GM19351 (cell line): ENCODE results near the gene DNAJC3.

Source experiments
- ATAC-seq: cut with Tn5 transposase; IDR thresholded peaks from one replicate; pipeline ENCODE4 v1.9.1; 2021; ENCODE audit warnings: mild to moderate bottlenecking, moderate library complexity; ENCODE audit not compliant: unreplicated experiment

The DNAJC3 gene

DNA sequence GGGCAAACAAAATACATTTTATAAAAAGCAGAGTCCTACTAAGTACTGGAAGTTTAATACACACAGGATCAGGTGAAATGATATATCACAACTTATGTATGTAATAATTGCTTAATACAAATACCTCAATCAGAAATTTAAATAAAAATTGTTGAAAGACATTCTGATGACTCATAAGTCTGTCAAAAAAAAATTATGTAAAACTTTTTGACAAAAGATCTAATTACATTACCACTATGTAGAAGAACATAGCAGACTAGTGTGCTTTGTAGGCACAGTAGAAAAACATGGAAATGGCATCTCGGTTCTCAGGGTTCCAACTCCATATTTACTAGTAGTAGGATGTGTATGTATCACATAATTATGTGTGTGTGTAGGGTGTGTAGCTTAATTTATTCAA is 156.2 kb downstream of the DNAJC3 start:
- ATAC-seq = no peak

DNA sequence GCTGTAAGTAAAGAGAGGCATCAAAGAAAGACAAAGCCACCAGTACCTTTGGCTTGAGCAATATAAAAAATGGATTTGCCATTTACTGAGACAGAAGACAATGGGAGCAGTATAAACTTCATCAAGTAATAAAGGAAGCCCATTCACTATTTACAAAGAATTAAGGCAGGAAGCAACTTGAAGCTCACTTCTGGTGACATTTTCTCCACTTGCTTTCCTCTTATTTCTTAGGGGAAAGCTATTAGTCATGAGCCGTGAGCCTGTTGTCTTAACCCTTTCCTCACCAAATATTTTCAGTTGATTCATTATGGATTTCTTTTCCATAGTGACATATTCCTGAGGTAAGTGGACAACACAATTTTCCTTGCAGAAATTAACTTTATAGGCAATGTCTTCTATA is 156.8 kb downstream of the DNAJC3 start:
- no peak for ATAC-seq

DNA sequence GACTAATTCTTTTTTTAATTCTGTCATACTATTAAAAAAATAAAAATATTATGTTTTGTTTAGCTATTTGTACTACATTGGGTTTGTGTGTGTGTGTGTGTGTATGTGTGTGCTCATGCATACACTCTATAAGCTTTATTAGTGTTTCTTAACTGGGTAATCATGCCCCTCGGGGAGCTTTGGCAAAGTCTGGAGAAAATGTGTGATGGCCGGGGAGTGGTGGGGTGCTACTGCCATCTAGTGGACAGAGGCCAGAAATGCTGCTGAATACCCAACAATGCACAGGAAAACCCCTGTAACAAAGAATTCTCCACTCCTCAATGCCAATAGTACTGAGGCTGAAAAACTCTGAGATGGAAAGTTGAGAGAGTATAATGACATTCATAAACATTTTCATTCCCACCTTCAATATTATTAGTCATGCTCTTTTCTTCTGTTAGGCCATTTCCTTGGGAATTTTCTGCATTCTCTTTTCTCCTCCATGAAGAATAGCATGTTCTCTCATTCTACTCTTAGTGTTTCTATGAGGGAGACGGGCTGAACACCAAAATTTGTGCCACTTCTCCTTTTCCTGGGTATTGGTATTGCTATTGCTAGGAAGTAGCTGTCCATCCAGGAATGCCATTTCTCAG is 157.3 kb downstream of the DNAJC3 start:
- peak; percentile 95 for ATAC-seq

DNA sequence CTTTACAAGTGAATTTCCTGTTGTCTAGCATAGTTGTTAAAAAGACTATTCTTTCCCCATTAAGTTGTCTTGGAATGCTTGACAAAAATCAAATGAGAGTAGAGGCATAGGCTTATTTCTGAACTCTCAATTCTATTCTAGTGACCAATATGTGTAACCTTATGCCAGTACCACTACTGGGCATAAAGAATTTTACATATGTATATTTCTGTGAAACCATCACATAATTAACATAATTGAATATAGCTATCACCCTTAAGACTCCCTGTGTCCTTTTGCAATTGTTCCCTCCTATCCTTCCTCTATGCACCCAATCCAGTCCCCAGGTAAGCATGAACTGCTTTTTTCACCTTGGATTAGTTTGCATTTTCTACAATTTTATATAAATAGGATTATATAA is 165.0 kb downstream of the DNAJC3 start:
- no peak for ATAC-seq

DNA sequence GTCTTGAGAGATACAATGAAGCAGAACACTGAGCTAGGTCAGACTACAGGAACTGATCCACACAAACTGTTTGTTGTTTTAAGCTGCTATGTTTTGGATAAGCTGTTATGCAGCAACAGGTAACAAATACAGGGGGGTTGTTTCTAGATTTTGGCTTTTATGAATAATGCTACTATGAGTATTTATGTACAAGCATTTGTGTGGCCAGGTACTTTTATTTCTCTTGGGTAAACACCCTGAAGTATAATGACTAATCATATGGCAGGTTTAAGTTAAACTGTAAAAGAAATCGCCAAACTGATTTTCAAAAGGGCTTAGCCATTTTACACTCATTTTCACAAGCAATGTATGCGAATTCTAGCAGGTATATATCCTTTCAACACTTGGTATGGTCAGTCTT is 166.0 kb downstream of the DNAJC3 start:
- ATAC-seq = no peak
